ENCODE data around the gene MRFAP1. TPM values are rescaled to one million over a fixed set of nuclear protein-coding genes. Genes with fewer than 3 reads are reported as not detected.
A peak's percentile ranks its signal among the peaks of the same experiment; 100 is the strongest.

MRFAP1 gene
- total RNA-seq, 2 experiments from 2014 or later: 172 to 181 TPM

- TF ChIP-seq CTCF (IDR thresholded peaks at IDR 0.05): no peak
- Histone ChIP-seq H3K36me3 (ENCODE audit: insufficient read depth, low read length) (peaks cover 79% of the 10 kb centered on the region), H3K27ac (ENCODE audit: low read depth in 1 of 2, low read length in 2 of 2) (no peak overlapping the region), H3K9me3 (ENCODE audit: control insufficient read depth in 1 of 2, insufficient read depth in 1 of 2, low read length in 2 of 2) (peaks cover 0 to 3% of the 10 kb centered on the region in 2 experiments), H3K27me3 (ENCODE audit: control insufficient read depth in 1 of 2, insufficient read depth in 2 of 2, low read length in 2 of 2) (no peaks in the 10 kb centered on the region), H3K4me3 (ENCODE audit: low read length) (no peak overlapping the region), H3K4me1 (ENCODE audit: insufficient read depth, low read length) (no peaks in the 10 kb centered on the region)
- ATAC-seq (ENCODE audit: poor library complexity): no peak
- Mint-ChIP-seq H3K27ac (no peak overlapping the region), H3K4me1 (ENCODE audit: low read depth) (no peaks in the 10 kb centered on the region), H3K27me3 (no peaks in the 10 kb centered on the region), H3K4me3 (no peak overlapping the region), H3K36me3 (ENCODE audit: low read depth) (peaks cover 79% of the 10 kb centered on the region), H3K9me3 (no peaks in the 10 kb centered on the region)
- DNase-seq: peak in 2 of 14 experiments; percentile 16 to 35
- intact Hi-C loops (cut with DNase I, micrococcal nuclease): no loop called here
- ChIA-PET POLR2A (no interaction called here), CTCF (no interaction called here)
Measured at GRCh38 chr4:6595897-6596537, 44.5 kb upstream of the MRFAP1 start.

DNA sequence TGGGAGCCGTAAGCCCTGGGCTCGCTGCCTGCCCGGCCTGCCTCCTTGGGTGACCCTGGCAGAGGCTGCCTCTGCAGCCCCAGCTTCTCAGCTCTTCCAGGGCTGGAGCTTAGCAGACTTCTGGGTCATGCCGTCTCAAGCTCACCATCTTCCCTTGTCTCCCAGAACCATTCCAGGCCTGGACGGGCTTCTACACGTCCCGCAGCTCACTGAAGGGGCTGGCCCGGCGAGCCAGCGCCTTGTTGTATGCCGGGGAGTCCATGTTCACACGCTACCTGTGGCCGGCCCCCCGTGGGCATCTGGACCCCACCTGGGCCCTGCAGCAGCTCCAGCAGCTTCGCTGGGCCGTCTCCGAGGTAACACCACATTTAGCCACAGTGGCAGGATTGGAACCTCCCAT, 43.5 kb upstream of the MRFAP1 start:
- no peaks in the 10 kb centered on the region for H3K27me3 Mint-ChIP-seq
- POLR2A ChIA-PET: no interaction called here
- no peak for TF ChIP-seq CTCF (IDR thresholded peaks at IDR 0.05)
- H3K36me3 Mint-ChIP-seq (ENCODE audit: low read depth): peaks cover 77% of the 10 kb centered on the region
- Histone ChIP-seq H3K9me3 (ENCODE audit: control insufficient read depth in 1 of 2, insufficient read depth in 1 of 2, low read length in 2 of 2) (peaks cover 0 to 5% of the 10 kb centered on the region in 2 experiments), H3K27ac (ENCODE audit: low read depth in 1 of 2, low read length in 2 of 2) (no peak overlapping the region), H3K27me3 (ENCODE audit: control insufficient read depth in 1 of 2, insufficient read depth in 2 of 2, low read length in 2 of 2) (no peaks in the 10 kb centered on the region), H3K36me3 (ENCODE audit: insufficient read depth, low read length) (peaks cover 79% of the 10 kb centered on the region), H3K4me3 (ENCODE audit: low read length) (no peak overlapping the region), H3K4me1 (ENCODE audit: insufficient read depth, low read length) (no peaks in the 10 kb centered on the region)
- H3K4me1 Mint-ChIP-seq (ENCODE audit: low read depth): no peaks in the 10 kb centered on the region
- ATAC-seq (ENCODE audit: poor library complexity) (no peak), DNase-seq (no peak)
- CTCF ChIA-PET: no interaction called here
- H3K27ac Mint-ChIP-seq: no peak overlapping the region
- no peaks in the 10 kb centered on the region for H3K9me3 Mint-ChIP-seq
- no peak overlapping the region for H3K4me3 Mint-ChIP-seq
- intact Hi-C loops (cut with DNase I, micrococcal nuclease): no loop called here

GRCh38 chr4:6598127-6598526, 42.4 kb upstream of the MRFAP1 start:
- peaks cover 0 to 10% of the 10 kb centered on the region in 2 experiments for H3K9me3 ChIP-seq (ENCODE audit: control insufficient read depth in 1 of 2, insufficient read depth in 1 of 2, low read length in 2 of 2)
- no peak overlapping the region for H3K27ac Mint-ChIP-seq
- no peak for DNase-seq
- intact Hi-C loops (cut with DNase I, micrococcal nuclease): no loop called here
- TF ChIP-seq CTCF (IDR thresholded peaks at IDR 0.05): no peak
- H3K27me3 Mint-ChIP-seq: no peaks in the 10 kb centered on the region
- no peak for ATAC-seq (ENCODE audit: poor library complexity)
- no peaks in the 10 kb centered on the region for H3K9me3 Mint-ChIP-seq
- ChIA-PET CTCF (no interaction called here), POLR2A (no interaction called here)
- H3K4me3 ChIP-seq (ENCODE audit: low read length): no peak overlapping the region
- H3K4me3 Mint-ChIP-seq: no peak overlapping the region
- no peak overlapping the region for H3K27ac ChIP-seq (ENCODE audit: low read depth in 1 of 2, low read length in 2 of 2)
- H3K36me3 ChIP-seq (ENCODE audit: insufficient read depth, low read length): peaks cover 84% of the 10 kb centered on the region
- H3K4me1 Mint-ChIP-seq (ENCODE audit: low read depth): no peaks in the 10 kb centered on the region
- H3K27me3 ChIP-seq (ENCODE audit: control insufficient read depth in 1 of 2, insufficient read depth in 2 of 2, low read length in 2 of 2): no peaks in the 10 kb centered on the region
- H3K4me1 ChIP-seq (ENCODE audit: insufficient read depth, low read length): no peaks in the 10 kb centered on the region
- H3K36me3 Mint-ChIP-seq (ENCODE audit: low read depth): peaks cover 79% of the 10 kb centered on the region

Measured in CD4-positive, alpha-beta T cell (primary cell).